LNCaP clone FGC (cell line): Measurements from ENCODE around the gene STXBP4.

Source experiments
- DNase-seq: peaks from one replicate; pipeline ENCODE4 v3.0.0-alpha.2; 2011; ENCODE audit warnings: low read depth
- H3K4me3 ChIP-seq: 2 replicates; pipeline ENCODE4 v1.5.1; 2011; ENCODE audit warnings: mild to moderate bottlenecking, low read depth, low read length, control low read depth
- CTCF ChIP-seq: IDR thresholded peaks from 2 replicates; pipeline ENCODE4 v1.5.1; 2012; ENCODE audit warnings: mild to moderate bottlenecking; ENCODE audit not compliant: control insufficient read depth, insufficient read depth; ENCODE audit errors: extremely low read depth

The STXBP4 gene

GRCh38 chr17:55038291-55038690 lies 69.7 kb downstream of the STXBP4 start:
- no peak for DNase-seq
- no peak overlapping the region for H3K4me3 ChIP-seq
- TF ChIP-seq CTCF: no peak

- H3K4me3 ChIP-seq: no peak overlapping the region
- no peak for TF ChIP-seq CTCF
- no peak for DNase-seq
These were observed 72.0 kb downstream of the STXBP4 start for GRCh38 chr17:55040611-55041010.

GRCh38 chr17:55053855-55054254 lies 85.3 kb downstream of the STXBP4 start:
- peak; percentile 48 for TF ChIP-seq CTCF
- no peak for DNase-seq
- H3K4me3 ChIP-seq: no peak overlapping the region

GRCh38 chr17:55054429-55054828 lies 85.9 kb downstream of the STXBP4 start:
- no peak for TF ChIP-seq CTCF
- no peak for DNase-seq
- H3K4me3 ChIP-seq: no peak overlapping the region

GRCh38 chr17:55056526-55056925 lies 88.0 kb downstream of the STXBP4 start:
- DNase-seq: peak; percentile 92
- no peak for TF ChIP-seq CTCF
- no peak overlapping the region for H3K4me3 ChIP-seq

- H3K4me3 ChIP-seq: no peak overlapping the region
- TF ChIP-seq CTCF: no peak
- DNase-seq: no peak
These were observed 88.6 kb downstream of the STXBP4 start for GRCh38 chr17:55057184-55057583.

GRCh38 chr17:55059724-55060123 lies 91.2 kb downstream of the STXBP4 start:
- TF ChIP-seq CTCF: no peak
- H3K4me3 ChIP-seq: no peak overlapping the region
- no peak for DNase-seq
